ENCODE measurements around the gene CSMD2.

Gene CSMD2

GRCh38 chr1:33703464-33703863 is 461.6 kb downstream of the CSMD2 start:
- DNase-seq = no peak

DNA sequence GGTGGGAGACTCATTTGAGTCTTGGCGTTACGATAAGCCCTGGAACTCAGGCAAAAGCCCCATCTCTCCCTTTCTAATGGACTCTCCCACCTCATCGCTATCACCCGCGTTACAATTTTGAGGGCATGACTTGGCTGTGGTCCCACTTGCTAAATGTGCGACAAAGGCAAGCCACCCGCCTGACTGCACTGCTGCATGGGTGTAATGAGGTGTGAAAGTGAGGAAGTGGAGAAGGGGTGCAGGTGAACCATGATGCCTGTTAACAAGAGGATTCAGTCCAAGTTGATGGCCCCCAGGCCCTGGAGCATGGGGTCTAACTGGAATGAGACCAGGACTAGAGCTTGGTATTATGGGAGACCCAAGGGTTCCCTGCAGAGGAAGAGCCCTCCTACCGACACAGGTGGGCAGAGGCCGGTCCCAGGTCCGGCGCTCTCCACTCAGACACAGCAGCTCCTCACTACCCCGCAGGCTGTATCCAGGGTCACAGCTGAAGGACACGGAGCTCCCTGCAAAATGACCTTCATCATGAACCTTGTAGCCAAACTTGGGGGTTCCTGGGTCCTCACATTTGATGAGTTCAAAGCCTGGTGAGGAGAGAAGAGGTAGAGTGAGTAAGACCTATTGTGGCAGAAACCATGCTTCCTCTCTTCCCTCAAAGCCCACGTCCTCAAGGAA is 466.5 kb downstream of the CSMD2 start:
- DNase-seq = no peak

DNA sequence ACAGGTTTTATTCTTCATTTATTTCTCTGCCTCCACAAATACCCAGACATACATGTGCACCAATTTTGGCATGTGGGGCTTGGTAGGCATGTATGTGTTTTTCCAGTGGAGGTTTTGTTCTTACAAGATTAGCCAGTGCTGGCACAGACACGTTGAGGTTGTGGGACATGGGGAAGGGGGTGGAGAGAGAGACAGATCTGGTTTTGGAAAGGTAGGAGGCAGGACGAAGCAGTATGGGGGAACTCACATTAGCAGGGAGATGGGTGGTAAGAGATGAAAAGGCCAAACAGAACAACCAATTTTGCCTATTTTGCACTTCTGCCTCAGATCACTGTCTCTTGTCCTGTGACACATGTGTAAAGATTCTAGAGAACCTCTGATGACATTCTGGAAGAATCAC is 467.2 kb downstream of the CSMD2 start:
- no peak for DNase-seq

- DNase-seq = no peak
Observed at GRCh38 chr1:33696962-33697361, 468.1 kb downstream of the CSMD2 start.

GRCh38 chr1:33696311-33696710 is 468.7 kb downstream of the CSMD2 start:
- no peak for DNase-seq

GRCh38 chr1:33692206-33693188 is 472.5 kb downstream of the CSMD2 start:
- DNase-seq = no peak

- DNase-seq = no peak
Observed at GRCh38 chr1:33687000-33687399, 478.0 kb downstream of the CSMD2 start.

DNA sequence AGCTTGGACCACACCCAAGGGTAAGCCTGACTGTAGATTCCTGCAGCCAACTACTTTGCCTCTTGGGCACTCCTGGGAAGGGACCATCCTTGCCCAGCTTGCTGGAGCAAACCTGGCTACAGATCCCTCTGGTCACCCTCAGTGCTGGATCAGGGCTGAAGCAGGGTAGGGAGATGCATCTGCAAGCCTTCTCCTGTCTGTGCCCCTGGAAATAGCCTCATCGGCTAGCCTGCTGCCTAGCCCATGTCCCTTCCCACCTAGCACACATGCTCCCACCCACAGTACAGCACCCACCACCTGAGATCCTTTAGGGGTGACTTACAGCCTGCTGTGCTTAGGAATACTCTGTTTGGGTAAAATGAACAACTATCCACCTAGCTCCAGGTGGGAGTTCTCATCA is 478.5 kb downstream of the CSMD2 start:
- no peak for DNase-seq

GRCh38 chr1:33685256-33685655 is 479.8 kb downstream of the CSMD2 start:
- no peak for DNase-seq

GRCh38 chr1:33684396-33685179 is 480.4 kb downstream of the CSMD2 start:
- DNase-seq = no peak

DNA sequence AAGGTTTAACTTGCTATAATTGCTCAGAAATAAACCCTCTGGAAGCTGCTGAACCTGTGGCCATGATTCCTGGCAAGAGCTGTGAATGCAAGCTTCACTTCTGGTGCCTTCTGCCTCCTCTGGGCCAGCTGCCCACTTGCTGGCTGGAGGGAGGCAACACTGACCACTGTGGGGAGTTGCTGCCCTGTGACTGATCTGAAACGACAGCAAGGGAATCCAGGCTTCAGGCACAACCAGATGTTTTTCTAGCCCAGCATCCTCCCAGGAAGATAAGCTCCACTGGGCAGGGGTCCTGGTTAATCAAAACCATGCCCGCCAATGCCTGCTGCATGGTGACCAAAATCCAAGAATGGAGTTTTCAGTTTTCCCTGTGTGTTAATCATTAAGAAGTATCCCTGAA is 481.1 kb downstream of the CSMD2 start:
- no peak for DNase-seq

DNA sequence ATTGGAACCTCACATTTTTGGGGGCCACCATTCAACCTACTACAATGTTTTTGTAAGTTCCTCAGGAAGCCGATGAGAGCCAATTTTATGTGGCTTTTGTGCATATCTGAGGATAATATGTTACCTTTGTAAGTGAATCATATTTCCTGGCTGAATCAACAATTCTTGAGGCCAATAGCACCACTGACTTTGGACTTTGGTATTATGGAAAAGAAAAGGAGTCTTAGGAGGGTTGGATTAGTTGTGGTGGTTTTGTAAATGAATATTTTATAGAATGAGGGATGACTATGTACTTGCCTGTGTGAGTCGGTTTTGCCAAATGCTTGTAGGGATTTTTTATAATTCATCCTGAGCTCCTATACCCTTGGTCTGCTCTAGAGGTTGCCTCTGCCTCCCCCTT is 482.7 kb downstream of the CSMD2 start:
- no peak for DNase-seq

DNA sequence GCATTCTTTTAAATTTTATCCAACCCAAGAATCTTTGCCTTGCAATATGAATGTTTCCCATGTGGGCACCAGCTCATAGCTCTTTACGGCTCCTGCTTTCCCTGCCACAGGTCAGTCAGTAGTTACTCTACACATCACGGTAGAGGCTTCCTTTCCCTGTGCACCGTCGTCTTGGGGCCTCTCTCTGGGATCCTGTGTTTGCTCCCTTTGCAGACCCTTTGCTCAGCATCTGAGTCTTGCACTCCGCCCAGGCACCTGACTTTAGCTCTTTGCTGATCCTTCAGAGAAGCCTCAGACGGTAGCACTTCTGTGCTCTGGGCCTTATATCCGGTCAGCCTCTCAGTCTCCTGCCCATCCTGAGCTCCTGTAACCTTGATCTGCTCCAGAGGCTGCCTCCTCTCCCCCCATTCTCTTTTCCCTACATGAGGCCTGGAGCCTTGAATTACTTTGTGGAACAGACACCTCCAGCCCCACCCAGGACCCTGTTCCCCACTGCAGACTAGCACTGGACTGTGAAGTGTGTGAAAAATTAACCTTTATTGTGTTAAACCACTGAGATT is 484.7 kb downstream of the CSMD2 start:
- DNase-seq = no peak

DNA sequence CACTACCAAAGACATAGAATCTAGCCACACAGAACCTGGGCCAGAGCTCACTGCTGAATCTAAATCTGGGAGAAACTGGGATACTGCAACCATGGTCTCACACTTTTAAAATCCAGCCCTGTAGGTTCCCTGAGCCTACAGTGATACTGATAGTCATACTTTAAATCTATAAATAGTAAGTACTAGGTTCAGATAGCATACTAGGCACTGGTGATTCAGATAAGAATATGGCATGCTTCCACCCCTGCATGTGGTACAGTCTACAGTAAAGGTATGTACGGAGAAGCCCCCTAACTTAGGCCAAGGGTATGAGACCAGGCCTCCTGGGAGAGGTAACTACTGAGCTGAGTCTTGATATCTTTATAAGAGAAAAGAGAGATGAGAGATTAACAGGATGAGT is 494.5 kb downstream of the CSMD2 start:
- DNase-seq = no peak

DNA sequence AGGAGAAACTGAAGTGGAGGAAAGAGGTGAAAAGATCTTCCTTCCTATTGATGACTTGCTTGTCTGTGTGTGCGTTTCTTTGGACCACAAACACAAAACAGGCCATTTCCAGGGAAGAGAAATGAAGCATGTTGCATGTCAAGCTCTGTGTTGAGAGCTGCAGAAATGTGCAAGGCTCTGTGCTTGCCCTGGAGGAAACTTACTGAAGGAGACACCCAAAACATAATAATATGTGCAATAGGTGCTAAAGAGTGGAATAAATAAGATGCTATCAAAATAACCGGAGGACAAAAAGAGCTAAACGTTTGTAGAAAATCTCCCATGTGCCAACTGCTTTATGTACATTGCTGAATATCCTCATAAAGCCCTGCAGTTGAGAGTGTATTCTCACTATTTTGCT is 496.3 kb downstream of the CSMD2 start:
- no peak for DNase-seq

- no peak for DNase-seq
Observed at GRCh38 chr1:33667386-33668282, 497.4 kb downstream of the CSMD2 start.

GRCh38 chr1:33666616-33667015 is 498.4 kb downstream of the CSMD2 start:
- no peak for DNase-seq

GRCh38 chr1:33661811-33662454 is 503.1 kb downstream of the CSMD2 start:
- DNase-seq = peak; percentile 29

DNA sequence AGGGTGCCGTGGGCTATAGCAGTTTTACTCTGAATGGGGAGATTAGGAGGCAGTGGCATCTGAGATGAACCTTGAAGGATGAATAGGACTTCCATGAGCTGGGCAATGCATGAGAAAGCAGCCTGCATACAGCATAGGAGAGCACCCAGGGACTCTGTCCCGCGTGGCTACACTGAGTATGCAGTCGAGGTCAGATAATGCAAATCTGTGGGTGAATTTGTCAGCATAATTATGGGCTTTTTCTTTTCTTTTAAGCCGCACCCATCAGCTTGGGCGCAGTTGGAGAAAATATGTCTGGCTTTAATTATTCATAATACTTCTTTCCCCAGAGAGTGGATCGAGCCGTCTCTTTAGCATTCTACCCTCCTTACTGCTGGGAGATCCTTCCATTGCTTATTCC is 504.1 kb downstream of the CSMD2 start:
- DNase-seq = no peak

GRCh38 chr1:33660244-33660643 is 504.8 kb downstream of the CSMD2 start:
- no peak for DNase-seq

DNA sequence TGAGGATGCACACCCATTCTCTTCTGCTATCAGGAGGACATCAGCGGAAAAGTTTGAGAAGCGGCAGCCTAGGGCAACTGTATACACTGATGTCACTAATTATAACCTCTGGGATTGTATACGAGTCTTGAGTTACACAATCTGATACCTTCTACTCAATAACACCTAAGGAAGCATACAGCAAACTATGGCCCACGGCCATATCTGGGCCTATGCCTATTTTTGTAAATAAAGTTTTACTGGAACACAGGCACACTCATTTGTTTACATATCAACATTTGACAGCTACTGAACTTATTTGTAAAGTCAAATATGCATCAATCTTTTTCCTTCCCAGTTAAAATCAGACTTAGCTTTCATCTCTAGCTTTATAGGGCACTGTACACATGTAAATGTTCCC is 505.4 kb downstream of the CSMD2 start:
- no peak for DNase-seq

DNA sequence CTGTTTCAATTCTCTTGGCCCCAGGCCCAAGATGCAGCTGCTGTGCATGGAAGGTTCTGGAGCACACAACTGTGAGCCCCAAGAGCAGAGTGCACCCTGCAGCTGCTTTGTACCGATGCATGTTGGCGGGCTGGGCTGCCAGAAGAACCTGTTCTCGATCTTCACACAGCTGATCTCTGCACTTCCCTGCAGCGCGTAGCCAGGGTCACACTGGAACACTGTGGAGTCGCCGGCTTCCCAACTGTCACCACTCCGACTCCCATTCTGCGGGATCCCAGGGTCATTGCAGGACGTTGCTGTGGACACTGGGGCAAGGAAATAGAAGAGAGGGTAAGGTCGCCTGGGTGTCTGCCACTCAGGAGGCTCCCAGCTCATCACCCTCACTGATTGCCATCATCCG is 507.2 kb downstream of the CSMD2 start:
- DNase-seq = no peak
